GM12878 (cell line): Measurements from ENCODE around the gene TEC. TPM values are rescaled to one million over a fixed set of nuclear protein-coding genes. Genes with fewer than 3 reads are reported as not detected.
A peak's percentile ranks its signal among the peaks of the same experiment; 100 is the strongest.

Source experiments
- BCLAF1 ChIP-seq: fragments of 450-650 bp; IDR thresholded peaks from 2 replicates; pipeline ENCODE4 v1.6.1; 2017; ENCODE audit warnings: antibody characterized with exemption, mild to moderate bottlenecking, moderate library complexity
- CBX3 ChIP-seq: fragments of 200-600 bp; sonication (generic); IDR thresholded peaks from 2 replicates; pipeline ENCODE4 v1.6.1; 2016; ENCODE audit warnings: low read depth, borderline replicate concordance
- DPF2 ChIP-seq: fragments of 450-650 bp; IDR thresholded peaks from 2 replicates; pipeline ENCODE4 v1.6.1; 2017; ENCODE audit warnings: mild to moderate bottlenecking
- EGR1 ChIP-seq, 2 experiments: IDR thresholded peaks; 1 replicate in 1 of 2; 2 replicates in 1 of 2; pipeline ENCODE4 v1.6.1; 2011 to 2012; ENCODE audit warnings: low read depth in 2 of 2, low read length in 2 of 2, borderline replicate concordance in 1 of 2, mild to moderate bottlenecking in 1 of 2, moderate library complexity in 1 of 2
- FOXK2 ChIP-seq: fragments of 450-650 bp; IDR thresholded peaks from 2 replicates; pipeline ENCODE4 v1.6.1; 2017; ENCODE audit warnings: mild to moderate bottlenecking, moderate library complexity
- HDAC6 ChIP-seq: fragments of 200-600 bp; sonication (generic); IDR thresholded peaks from one replicate; pipeline ENCODE4 v1.8.0; 2017; ENCODE audit warnings: antibody characterized with exemption; ENCODE audit not compliant: unreplicated experiment
- KLF5 ChIP-seq: fragments of 450-650 bp; IDR thresholded peaks from 2 replicates; pipeline ENCODE4 v1.6.1; 2014; ENCODE audit warnings: mild to moderate bottlenecking; ENCODE audit not compliant: partially characterized antibody
- LARP7 ChIP-seq: fragments of 450-650 bp; IDR thresholded peaks from 2 replicates; pipeline ENCODE4 v1.6.1; 2017; ENCODE audit warnings: mild to moderate bottlenecking
- MTA3 ChIP-seq: IDR thresholded peaks from 2 replicates; pipeline ENCODE4 v1.6.1; 2012; ENCODE audit warnings: low read length, inconsistent platforms, borderline replicate concordance
- MYB ChIP-seq: fragments of 150-350 bp; IDR thresholded peaks from 2 replicates; pipeline ENCODE4 v1.6.1; 2014; ENCODE audit warnings: mild to moderate bottlenecking, low read depth, low read length, borderline replicate concordance
- NKRF ChIP-seq: fragments of 450-650 bp; conservative IDR thresholded peaks from 2 replicates; pipeline ENCODE4 v1.6.1; 2017; ENCODE audit warnings: mild to moderate bottlenecking, moderate library complexity
- NRF1 ChIP-seq: conservative IDR thresholded peaks from 2 replicates; pipeline ENCODE4 v1.6.1; 2011; ENCODE audit warnings: mild to moderate bottlenecking, low read depth, low read length, improper control_type of control experiment
- POLR2AphosphoS5 ChIP-seq: IDR thresholded peaks from 2 replicates; pipeline ENCODE4 v1.6.1; 2011; ENCODE audit warnings: mild to moderate bottlenecking, low read length, inconsistent platforms
- RELA ChIP-seq: fragments of 450-650 bp; IDR thresholded peaks from 2 replicates; pipeline ENCODE4 v1.8.0; 2014; ENCODE audit warnings: borderline replicate concordance; ENCODE audit not compliant: partially characterized antibody
- RELB ChIP-seq: fragments of 450-650 bp; IDR thresholded peaks from 2 replicates; pipeline ENCODE4 v1.6.1; 2017; ENCODE audit warnings: low read depth, mild to moderate bottlenecking, moderate library complexity
- RFX5 ChIP-seq: IDR thresholded peaks from 2 replicates; pipeline ENCODE4 v1.6.1; 2011; ENCODE audit warnings: low read depth, low read length, improper control_type of control experiment
- STAT1 ChIP-seq: fragments of 450-650 bp; conservative IDR thresholded peaks from 2 replicates; pipeline ENCODE4 v1.6.1; 2014; ENCODE audit warnings: antibody characterized with exemption, mild to moderate bottlenecking
- STAT3 ChIP-seq: IDR thresholded peaks from 2 replicates; pipeline ENCODE4 v1.6.1; 2011; ENCODE audit warnings: low read depth, low read length, improper control_type of control experiment
- TCF3 ChIP-seq: IDR thresholded peaks from 2 replicates; pipeline ENCODE4 v1.6.1; 2012; ENCODE audit warnings: low read depth, mild to moderate bottlenecking, low read length, borderline replicate concordance; ENCODE audit not compliant: insufficient read depth
- YBX1 ChIP-seq: fragments of 450-650 bp; IDR thresholded peaks from 2 replicates; pipeline ENCODE4 v1.6.1; 2016; ENCODE audit warnings: antibody characterized with exemption
- ZBED1 ChIP-seq: IDR thresholded peaks from 2 replicates; pipeline ENCODE4 v1.6.1; 2016; ENCODE audit warnings: borderline replicate concordance
- ZSCAN29 ChIP-seq: fragments of 450-650 bp; IDR thresholded peaks from 2 replicates; pipeline ENCODE4 v1.6.1; 2017; ENCODE audit warnings: mild to moderate bottlenecking, moderate library complexity
- polyA plus RNA-seq, 11 experiments: library from polyadenylated mRNA; depleted of rRNA in 4 of 11; unstranded in 6 of 11; stranded (reverse) in 5 of 11; fragments of >200 nt; fragmentation: Nextera tagmentation in 4 of 11; fragmentation: Illumina TruSeq in 1 of 11; extraction: Ambion mirVana in 4 of 11; extraction: Trizol in 1 of 11; gene quantifications; 1 replicate in 1 of 11; 2 replicates in 10 of 11; pipeline versions ENCODE4 v1.2.1 to v1.2.3, GENCODE V29; 2011 to 2016; ENCODE audit warnings: inconsistent platforms in 2 of 11, missing spikeins in 2 of 11, low read depth in 1 of 11
- total RNA-seq, 4 experiments: library from RNA; depleted of rRNA in 3 of 4; stranded (reverse); fragments of >200 nt in 3 of 4; fragmentation: Illumina TruSeq in 1 of 4; extraction: Trizol in 1 of 4; gene quantifications; 2 replicates each; pipeline versions ENCODE4 v1.2.1 to v1.2.3, GENCODE V29; 2013 to 2021
- TF ChIP-seq, protein P1 (sequence below): fragments of 450-650 bp; IDR thresholded peaks from 2 replicates; pipeline ENCODE4 v1.6.1; 2018; ENCODE audit warnings: borderline replicate concordance, mild to moderate bottlenecking; ENCODE audit not compliant: partially characterized antibody

TEC gene
- total and polyA plus RNA-seq, 10 of the 15 experiments (the other 5 are each of a cell fraction or from before 2014, with no cell fraction given) = 7.4 to 27.2 (median 17.1) TPM

DNA sequence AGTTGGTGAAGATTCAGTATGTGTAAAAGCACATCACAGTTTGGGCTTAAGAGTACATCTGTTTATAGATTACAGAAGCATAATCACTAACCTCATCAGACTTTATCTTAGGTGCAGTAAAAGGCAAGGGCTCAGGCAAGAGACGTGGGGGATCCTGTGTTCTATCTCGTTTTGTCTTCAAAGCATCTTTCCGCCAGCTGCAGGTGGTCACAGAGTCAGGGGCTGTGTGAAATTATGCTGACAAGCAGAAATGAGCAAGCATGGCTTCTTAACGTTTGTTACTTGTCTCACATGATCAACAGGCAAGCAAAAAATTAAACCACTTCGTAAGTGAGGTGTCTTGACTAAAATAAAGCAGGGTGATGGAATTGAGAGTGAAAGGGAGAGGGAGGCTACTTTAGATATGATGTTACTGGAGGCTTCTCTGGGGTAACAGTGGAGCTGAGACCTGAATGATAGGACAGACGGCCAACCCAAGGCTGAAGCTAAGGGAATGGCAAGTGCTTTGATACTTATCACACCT lies 1.4 kb upstream of the TEC start (continued):
- no peak for TF ChIP-seq RELB
- TF ChIP-seq FOXK2 = no peak
- no peak for TF ChIP-seq BCLAF1
- TF ChIP-seq NKRF = no peak
- TF ChIP-seq STAT1 = no peak
- TF ChIP-seq RELA = no peak
- TF ChIP-seq ZBED1 = no peak
- no peak for TF ChIP-seq KLF5
- TF ChIP-seq LARP7 = no peak
- TF ChIP-seq MYB = no peak
- TF ChIP-seq, protein P1, sequence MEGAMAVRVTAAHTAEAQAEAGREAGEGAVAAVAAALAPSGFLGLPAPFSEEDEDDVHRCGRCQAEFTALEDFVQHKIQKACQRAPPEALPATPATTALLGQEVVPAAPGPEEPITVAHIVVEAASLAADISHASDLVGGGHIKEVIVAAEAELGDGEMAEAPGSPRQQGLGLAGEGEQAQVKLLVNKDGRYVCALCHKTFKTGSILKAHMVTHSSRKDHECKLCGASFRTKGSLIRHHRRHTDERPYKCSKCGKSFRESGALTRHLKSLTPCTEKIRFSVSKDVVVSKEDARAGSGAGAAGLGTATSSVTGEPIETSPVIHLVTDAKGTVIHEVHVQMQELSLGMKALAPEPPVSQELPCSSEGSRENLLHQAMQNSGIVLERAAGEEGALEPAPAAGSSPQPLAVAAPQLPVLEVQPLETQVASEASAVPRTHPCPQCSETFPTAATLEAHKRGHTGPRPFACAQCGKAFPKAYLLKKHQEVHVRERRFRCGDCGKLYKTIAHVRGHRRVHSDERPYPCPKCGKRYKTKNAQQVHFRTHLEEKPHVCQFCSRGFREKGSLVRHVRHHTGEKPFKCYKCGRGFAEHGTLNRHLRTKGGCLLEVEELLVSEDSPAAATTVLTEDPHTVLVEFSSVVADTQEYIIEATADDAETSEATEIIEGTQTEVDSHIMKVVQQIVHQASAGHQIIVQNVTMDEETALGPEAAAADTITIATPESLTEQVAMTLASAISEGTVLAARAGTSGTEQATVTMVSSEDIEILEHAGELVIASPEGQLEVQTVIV = no peak
- TF ChIP-seq EGR1 (IDR thresholded peaks at IDR 0.05; ENCODE audit: borderline replicate concordance in 1 of 2, low read depth in 2 of 2, low read length in 2 of 2) = no peak
- TF ChIP-seq NRF1 = no peak
- TF ChIP-seq HDAC6 = no peak
- no peak for TF ChIP-seq POLR2AphosphoS5
- TF ChIP-seq STAT3 = no peak
- no peak for TF ChIP-seq YBX1
- no peak for TF ChIP-seq DPF2
- TF ChIP-seq RFX5 = no peak
- TF ChIP-seq MTA3 = 0 out of 2 replicates have a peak, but pooled peaks have one; percentile 47
- no peak for TF ChIP-seq TCF3
- TF ChIP-seq CBX3 = no peak
- TF ChIP-seq ZSCAN29 = no peak
